Natural killer cell (primary cell): ENCODE results near the gene CR1. TPM values are rescaled to one million over a fixed set of nuclear protein-coding genes. Genes with fewer than 3 reads are reported as not detected.

Experiments used
- ATAC-seq, 3 donors: fragments of 150-1000 bp in 2 of 3; fragments of 200-7000 bp in 1 of 3; cut with Tn5 transposase; 1 replicate in 1 of 3; 2 replicates in 2 of 3; pipeline ENCODE4 v1.10.0; 2021; ENCODE audit warnings: mild to moderate bottlenecking in 2 of 3, moderate library complexity in 2 of 3
- DNase-seq, 2 donors: peaks; one replicate each; pipeline versions ENCODE4 v3.0.0 to v3.0.0-alpha.2; 2013 to 2021; ENCODE audit warnings: mixed read lengths in 1 of 2
- H3K27ac ChIP-seq: one replicate; pipeline ENCODE4 v1.5.1; 2013; ENCODE audit warnings: mild to moderate bottlenecking, low read length
- H3K27me3 ChIP-seq: one replicate; pipeline ENCODE4 v1.6.1; 2013; ENCODE audit warnings: low read length; ENCODE audit not compliant: control insufficient read depth, insufficient read depth
- H3K36me3 ChIP-seq: one replicate; pipeline ENCODE4 v1.6.1; 2013; ENCODE audit warnings: low read length; ENCODE audit not compliant: control insufficient read depth, insufficient read depth
- H3K4me1 ChIP-seq: one replicate; pipeline ENCODE4 v1.6.1; 2013; ENCODE audit warnings: low read length; ENCODE audit not compliant: control insufficient read depth, insufficient read depth
- H3K4me3 ChIP-seq: one replicate; pipeline ENCODE4 v1.5.1; 2013; ENCODE audit warnings: low read length
- H3K9me3 ChIP-seq: one replicate; pipeline ENCODE4 v1.6.1; 2013; ENCODE audit warnings: low read length; ENCODE audit not compliant: control insufficient read depth, insufficient read depth
- H3K27ac Mint-ChIP-seq, 2 donors: one replicate each; pipeline ENCODE4 v1.8.0; 2022; ENCODE audit warnings: mild to moderate bottlenecking in 2 of 2, mixed read lengths in 2 of 2, moderate library complexity in 1 of 2
- H3K27me3 Mint-ChIP-seq, 2 donors: one replicate each; pipeline ENCODE4 v1.8.0; 2022; ENCODE audit warnings: low read depth in 2 of 2, mixed read lengths in 2 of 2
- H3K36me3 Mint-ChIP-seq: one replicate; pipeline ENCODE4 v1.8.0; 2022; ENCODE audit warnings: mixed read lengths
- H3K4me1 Mint-ChIP-seq, 2 donors: one replicate each; pipeline ENCODE4 v1.8.0; 2022; ENCODE audit warnings: mixed read lengths in 2 of 2
- H3K4me3 Mint-ChIP-seq: one replicate; pipeline ENCODE4 v1.8.0; 2022; ENCODE audit warnings: mild to moderate bottlenecking, moderate library complexity, mixed read lengths
- H3K9me3 Mint-ChIP-seq, 2 donors: one replicate each; pipeline ENCODE4 v1.8.0; 2022; ENCODE audit warnings: mixed read lengths in 2 of 2
- WGBS: methylation state at CpG from one replicate; pipeline ENCODE4 v1.1.7; 2013; ENCODE audit warnings: missing lambda C conversion rate; ENCODE audit not compliant: insufficient coverage; 5-methylcytosine and 5-hydroxymethylcytosine counted together
- intact Hi-C: fragments of 100-400 bp; cut with micrococcal nuclease; formaldehyde crosslinking; loops from one replicate; pipeline ENCODE4 v1.14.2; 2022
- total RNA-seq, 4 donors: library from RNA; stranded (reverse); fragments of 120-200 nt in 1 of 4; gene quantifications; one replicate each; pipeline versions ENCODE4 v1.2.3 to v1.2.4, GENCODE V29; 2013 to 2022
- TF ChIP-seq, protein P1 (sequence below): fragments of 200-600 bp; IDR thresholded peaks from one replicate; pipeline ENCODE4 v1.8.0; 2022; ENCODE audit warnings: antibody characterized with exemption

CR1 gene
- total RNA-seq, 3 donors from 2014 or later (not counting 1 experiment from before 2014, with no cell fraction given), result 1.5 to 39.4 (median 2.6) TPM

DNA sequence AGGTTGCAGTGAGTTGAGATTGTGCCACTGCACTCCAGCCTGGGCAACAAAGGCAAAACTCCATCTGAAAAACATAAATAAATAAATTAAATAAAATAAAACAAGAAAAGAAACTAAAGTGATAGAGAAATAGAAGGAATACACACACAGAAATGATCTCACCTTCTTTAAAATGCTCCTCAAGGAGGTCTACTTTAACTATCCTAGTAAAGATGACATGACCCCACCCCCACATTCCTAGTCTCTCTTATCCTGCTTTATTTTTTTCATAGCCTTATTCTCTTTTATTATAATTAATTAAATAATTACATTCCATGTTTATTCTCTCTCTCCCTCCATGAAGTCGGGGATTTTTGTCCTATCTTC, 131.0 kb downstream of the CR1 start:
- Histone ChIP-seq H3K36me3 (no peaks in the 10 kb centered on the region), H3K9me3 (no peaks in the 10 kb centered on the region), H3K4me3 (no peak overlapping the region), H3K4me1 (no peaks in the 10 kb centered on the region), H3K27ac (no peak overlapping the region), H3K27me3 (no peaks in the 10 kb centered on the region)
- Mint-ChIP-seq H3K27me3 (peaks cover 15 to 24% of the 10 kb centered on the region in 2 donors), H3K36me3 (no peaks in the 10 kb centered on the region), H3K9me3 (no peaks in the 10 kb centered on the region), H3K4me1 (no peaks in the 10 kb centered on the region), H3K4me3 (no peak overlapping the region), H3K27ac (no peak overlapping the region)
- DNase-seq (no peak), ATAC-seq (no peak)
- TF ChIP-seq, protein P1, sequence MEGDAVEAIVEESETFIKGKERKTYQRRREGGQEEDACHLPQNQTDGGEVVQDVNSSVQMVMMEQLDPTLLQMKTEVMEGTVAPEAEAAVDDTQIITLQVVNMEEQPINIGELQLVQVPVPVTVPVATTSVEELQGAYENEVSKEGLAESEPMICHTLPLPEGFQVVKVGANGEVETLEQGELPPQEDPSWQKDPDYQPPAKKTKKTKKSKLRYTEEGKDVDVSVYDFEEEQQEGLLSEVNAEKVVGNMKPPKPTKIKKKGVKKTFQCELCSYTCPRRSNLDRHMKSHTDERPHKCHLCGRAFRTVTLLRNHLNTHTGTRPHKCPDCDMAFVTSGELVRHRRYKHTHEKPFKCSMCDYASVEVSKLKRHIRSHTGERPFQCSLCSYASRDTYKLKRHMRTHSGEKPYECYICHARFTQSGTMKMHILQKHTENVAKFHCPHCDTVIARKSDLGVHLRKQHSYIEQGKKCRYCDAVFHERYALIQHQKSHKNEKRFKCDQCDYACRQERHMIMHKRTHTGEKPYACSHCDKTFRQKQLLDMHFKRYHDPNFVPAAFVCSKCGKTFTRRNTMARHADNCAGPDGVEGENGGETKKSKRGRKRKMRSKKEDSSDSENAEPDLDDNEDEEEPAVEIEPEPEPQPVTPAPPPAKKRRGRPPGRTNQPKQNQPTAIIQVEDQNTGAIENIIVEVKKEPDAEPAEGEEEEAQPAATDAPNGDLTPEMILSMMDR, result no peak
- WGBS, result 100% methylated on average over 1 of the region's 1 CpG
- intact Hi-C loops, result no loop called here

DNA sequence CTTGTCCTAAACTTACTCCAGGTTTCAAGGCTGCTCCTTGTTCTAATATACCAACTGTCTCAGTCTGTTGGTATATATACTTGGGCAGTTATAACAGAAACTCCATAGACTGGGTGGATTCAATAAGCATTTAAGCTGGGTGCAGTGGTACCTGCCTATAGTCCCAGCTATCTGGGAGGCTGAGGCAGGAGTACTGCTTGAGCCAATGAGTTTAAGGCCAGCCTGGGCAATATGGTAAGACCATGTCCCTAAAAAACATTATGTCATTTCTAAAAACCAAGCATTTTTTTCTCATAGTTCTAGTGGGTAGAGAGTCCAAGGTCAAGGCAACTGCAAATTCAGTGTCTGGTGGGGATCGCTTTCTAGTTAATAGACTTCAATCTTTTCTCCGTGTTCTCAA, 131.5 kb downstream of the CR1 start:
- H3K27me3 Mint-ChIP-seq, result peaks cover 13 to 29% of the 10 kb centered on the region in 2 donors
- intact Hi-C loops, result no loop called here
- Histone ChIP-seq H3K4me1 (no peaks in the 10 kb centered on the region), H3K27ac (no peak overlapping the region), H3K36me3 (no peaks in the 10 kb centered on the region), H3K4me3 (no peak overlapping the region), H3K27me3 (no peaks in the 10 kb centered on the region), H3K9me3 (no peaks in the 10 kb centered on the region)
- no peaks in the 10 kb centered on the region for H3K9me3 Mint-ChIP-seq
- no peak overlapping the region for H3K4me3 Mint-ChIP-seq
- no peaks in the 10 kb centered on the region for H3K4me1 Mint-ChIP-seq
- WGBS, result 85% methylated on average over 2 of the region's 2 CpGs
- TF ChIP-seq, protein P1, result no peak
- no peak for DNase-seq
- no peak for ATAC-seq
- no peak overlapping the region for H3K27ac Mint-ChIP-seq
- no peaks in the 10 kb centered on the region for H3K36me3 Mint-ChIP-seq

DNA sequence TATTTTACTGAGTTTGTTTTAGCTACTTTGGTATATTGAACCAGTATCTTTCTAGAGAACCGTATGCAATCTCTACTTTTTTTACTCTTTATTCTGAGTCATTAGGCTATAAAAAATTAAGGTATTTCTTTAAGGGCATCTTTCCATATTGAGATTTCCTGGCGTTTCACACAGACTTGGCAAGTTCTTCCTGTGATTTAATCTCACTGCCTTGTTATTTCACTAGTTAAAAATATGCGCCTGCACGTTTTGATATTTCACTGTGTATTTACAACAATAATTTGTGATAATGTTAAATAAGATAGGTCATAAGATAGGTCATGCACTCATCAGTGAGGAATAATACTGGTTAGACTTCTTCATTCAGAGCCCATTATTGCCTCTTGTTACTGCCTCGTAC, 132.8 kb downstream of the CR1 start:
- Histone ChIP-seq H3K4me1 (no peaks in the 10 kb centered on the region), H3K36me3 (no peaks in the 10 kb centered on the region), H3K27me3 (no peaks in the 10 kb centered on the region), H3K4me3 (no peak overlapping the region), H3K9me3 (no peaks in the 10 kb centered on the region), H3K27ac (no peak overlapping the region)
- DNase-seq (no peak), ATAC-seq (no peak)
- 70% methylated on average over 2 of the region's 5 CpGs for WGBS
- H3K27me3 Mint-ChIP-seq, result peaks cover 16 to 36% of the 10 kb centered on the region in 2 donors
- H3K27ac Mint-ChIP-seq, result no peak overlapping the region
- H3K36me3 Mint-ChIP-seq, result no peaks in the 10 kb centered on the region
- H3K4me3 Mint-ChIP-seq, result no peak overlapping the region
- H3K4me1 Mint-ChIP-seq, result no peaks in the 10 kb centered on the region
- H3K9me3 Mint-ChIP-seq, result no peaks in the 10 kb centered on the region
- intact Hi-C loops, result no loop called here
- TF ChIP-seq, protein P1, result no peak

DNA sequence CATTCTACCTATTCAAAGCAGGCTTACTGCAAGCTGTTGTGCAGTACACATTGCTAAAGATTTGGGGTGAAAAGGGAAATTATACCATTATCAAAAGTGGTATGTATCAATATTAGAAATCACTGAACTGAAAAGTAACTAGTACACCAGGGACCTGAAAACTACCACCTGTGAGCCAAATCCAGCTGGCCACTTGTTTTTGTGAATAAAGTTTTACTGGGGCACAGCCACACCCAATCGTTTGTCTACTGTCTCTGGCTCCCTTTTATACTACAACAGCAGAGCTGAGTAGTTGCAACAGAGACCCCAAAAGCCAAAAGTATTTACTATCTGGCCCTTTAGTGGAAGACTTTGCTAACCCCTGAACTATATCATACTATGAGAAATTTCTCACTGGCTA, 135.2 kb downstream of the CR1 start:
- Mint-ChIP-seq H3K4me3 (no peak overlapping the region), H3K27me3 (peaks cover 22 to 43% of the 10 kb centered on the region in 2 donors)
- no peak for DNase-seq

More for the DNA sequence above, 135.2 kb downstream of the CR1 start:
- Mint-ChIP-seq H3K9me3 (no peaks in the 10 kb centered on the region), H3K27ac (no peak overlapping the region), H3K36me3 (no peaks in the 10 kb centered on the region), H3K4me1 (no peaks in the 10 kb centered on the region)
- intact Hi-C loops, result no loop called here
- no peaks in the 10 kb centered on the region for H3K9me3 ChIP-seq
- no peaks in the 10 kb centered on the region for H3K36me3 ChIP-seq
- WGBS, result 62% methylated on average over 1 of the region's 1 CpG
- H3K4me1 ChIP-seq, result no peaks in the 10 kb centered on the region
- H3K27me3 ChIP-seq, result peaks cover 3% of the 10 kb centered on the region
- no peak overlapping the region for H3K27ac ChIP-seq
- no peak for ATAC-seq
- no peak overlapping the region for H3K4me3 ChIP-seq
- TF ChIP-seq, protein P1, result no peak
